HEK293T (cell line): Measurements from ENCODE around the gene NKX3-2.

Experiments
- CTCF ChIA-PET: fragments of 350-600 bp; formaldehyde crosslinking; extraction: SDS; loops from one replicate; lab custom pipeline; 2021; ENCODE audit warnings: antibody characterized with exemption, inconsistent platforms; lab: Yijun Ruan, JAX
- POLR2A ChIA-PET: fragments of 350-600 bp; formaldehyde crosslinking; extraction: SDS; loops from one replicate; lab custom pipeline; 2020; ENCODE audit warnings: antibody characterized with exemption, inconsistent platforms; lab: Yijun Ruan, JAX
- DNase-seq: peaks from one replicate; pipeline ENCODE4 v3.0.0; 2012; ENCODE audit warnings: mixed read lengths; ENCODE audit errors: extremely low spot score
- ARNT ChIP-seq: fragments of 450-650 bp; IDR thresholded peaks from 2 replicates; pipeline ENCODE4 v1.6.1; 2017; ENCODE audit warnings: mild to moderate bottlenecking
- BHLHE40 ChIP-seq: fragments of 450-650 bp; IDR thresholded peaks from 2 replicates; pipeline ENCODE4 v1.6.1; 2016; ENCODE audit warnings: mild to moderate bottlenecking, moderate library complexity, borderline replicate concordance
- CTBP1 ChIP-seq: fragments of 450-650 bp; IDR thresholded peaks from 2 replicates; pipeline ENCODE4 v1.6.1; 2016; ENCODE audit warnings: borderline replicate concordance
- ELF4 ChIP-seq: fragments of 450-650 bp; IDR thresholded peaks from 2 replicates; pipeline ENCODE4 v1.6.1; 2017; ENCODE audit warnings: antibody characterized with exemption
- FOXA1 ChIP-seq: fragments of 450-650 bp; IDR thresholded peaks from 2 replicates; pipeline ENCODE4 v1.6.1; 2016; ENCODE audit warnings: mild to moderate bottlenecking
- FOXK2 ChIP-seq: fragments of 450-650 bp; IDR thresholded peaks from 2 replicates; pipeline ENCODE4 v1.6.1; 2016; ENCODE audit warnings: mild to moderate bottlenecking
- FOXM1 ChIP-seq: fragments of 450-650 bp; IDR thresholded peaks from 2 replicates; pipeline ENCODE4 v1.6.1; 2017; ENCODE audit warnings: mild to moderate bottlenecking, borderline replicate concordance
- HDGF ChIP-seq: fragments of 450-650 bp; IDR thresholded peaks from 2 replicates; pipeline ENCODE4 v1.6.1; 2017; ENCODE audit warnings: antibody characterized with exemption, borderline replicate concordance
- L3MBTL2 ChIP-seq: fragments of 450-650 bp; conservative IDR thresholded peaks from 2 replicates; pipeline ENCODE4 v1.6.1; 2016; ENCODE audit warnings: mild to moderate bottlenecking
- LEF1 ChIP-seq: fragments of 450-650 bp; IDR thresholded peaks from 2 replicates; pipeline ENCODE4 v1.6.1; 2017; ENCODE audit warnings: mild to moderate bottlenecking, borderline replicate concordance
- NFRKB ChIP-seq: fragments of 450-650 bp; IDR thresholded peaks from 2 replicates; pipeline ENCODE4 v1.6.1; 2016; ENCODE audit warnings: mild to moderate bottlenecking, moderate library complexity
- SP1 ChIP-seq: fragments of 450-650 bp; IDR thresholded peaks from 2 replicates; pipeline ENCODE4 v1.6.1; 2017
- SUZ12 ChIP-seq: fragments of 450-650 bp; IDR thresholded peaks from 2 replicates; pipeline ENCODE4 v1.6.1; 2016; ENCODE audit warnings: mild to moderate bottlenecking
- TARDBP ChIP-seq: fragments of 450-650 bp; IDR thresholded peaks from 2 replicates; pipeline ENCODE4 v1.6.1; 2016
- ZNF384 ChIP-seq: fragments of 450-650 bp; IDR thresholded peaks from 2 replicates; pipeline ENCODE4 v1.6.1; 2016
- TF ChIP-seq, protein P1 (sequence below): fragments of 450-650 bp; IDR thresholded peaks from 2 replicates; pipeline ENCODE4 v1.6.1; 2016

NKX3-2 gene

DNA sequence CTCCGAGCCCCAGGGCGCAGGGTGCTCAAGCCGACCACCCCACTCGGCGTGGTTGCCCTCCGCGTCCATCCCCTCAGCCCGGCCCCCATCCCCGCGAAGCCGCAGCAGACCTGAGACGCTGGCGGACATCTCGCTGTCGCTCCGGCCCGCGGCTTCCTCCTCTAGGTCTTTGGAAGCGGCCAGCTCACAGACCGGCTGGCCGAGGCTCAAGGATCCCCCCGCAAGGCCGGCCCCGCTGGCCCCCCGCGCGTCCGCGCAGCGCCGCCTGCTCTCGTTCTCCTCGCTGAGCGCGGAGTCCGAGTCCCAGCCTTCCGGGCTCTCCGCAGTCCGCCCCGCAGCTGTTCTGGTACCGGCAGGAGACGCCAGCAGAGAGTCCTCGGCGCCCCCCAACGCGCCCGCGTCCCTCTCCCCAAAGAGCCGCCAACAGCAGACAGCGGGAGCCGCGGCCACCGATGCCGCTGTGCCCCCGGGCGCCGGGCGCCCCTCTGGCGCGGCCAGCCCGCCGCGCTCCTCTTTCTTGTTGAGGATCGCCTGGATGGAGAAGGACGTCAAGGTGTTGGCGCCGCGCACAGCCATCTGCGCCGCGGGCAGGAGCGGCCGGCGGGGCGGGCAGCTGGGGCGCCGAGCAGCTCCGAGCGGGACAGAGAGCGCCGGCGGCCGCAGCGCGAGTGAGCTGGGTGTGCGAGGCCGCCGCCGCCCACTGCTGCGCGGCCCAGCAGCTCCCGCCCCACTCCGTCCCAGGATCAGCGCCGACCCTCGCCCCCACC, at the start of gene NKX3-2:
Gene NKX3-2, minus strand, starts transcription at position 670 of the 767 bp plus-strand sequence. Its CDS starts 94 bp downstream, at position 576.
- CTCF ChIA-PET: interaction anchor here (0.6 kb wide), 1 partner anchor 132 kb away, joined by 3 read pairs; no protein-coding TSS in a partner anchor
- no peak for TF ChIP-seq NFRKB
- TF ChIP-seq L3MBTL2: no peak
- no peak for TF ChIP-seq BHLHE40
- TF ChIP-seq SUZ12: no peak
- no peak for TF ChIP-seq CTBP1
- TF ChIP-seq ELF4: no peak
- no peak for TF ChIP-seq FOXA1
- no peak for TF ChIP-seq TARDBP
- TF ChIP-seq ARNT: no peak
- TF ChIP-seq, protein P1, sequence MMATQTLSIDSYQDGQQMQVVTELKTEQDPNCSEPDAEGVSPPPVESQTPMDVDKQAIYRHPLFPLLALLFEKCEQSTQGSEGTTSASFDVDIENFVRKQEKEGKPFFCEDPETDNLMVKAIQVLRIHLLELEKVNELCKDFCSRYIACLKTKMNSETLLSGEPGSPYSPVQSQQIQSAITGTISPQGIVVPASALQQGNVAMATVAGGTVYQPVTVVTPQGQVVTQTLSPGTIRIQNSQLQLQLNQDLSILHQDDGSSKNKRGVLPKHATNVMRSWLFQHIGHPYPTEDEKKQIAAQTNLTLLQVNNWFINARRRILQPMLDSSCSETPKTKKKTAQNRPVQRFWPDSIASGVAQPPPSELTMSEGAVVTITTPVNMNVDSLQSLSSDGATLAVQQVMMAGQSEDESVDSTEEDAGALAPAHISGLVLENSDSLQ: no peak
- POLR2A ChIA-PET: interaction anchor here (1.1 to 1.5 kb wide), 3 partner anchors 9 to 60 kb away, joined by 3 to 8 read pairs (median 4); partner anchors contain the start of gene RAB28
- DNase-seq: peak; percentile 61

DNA sequence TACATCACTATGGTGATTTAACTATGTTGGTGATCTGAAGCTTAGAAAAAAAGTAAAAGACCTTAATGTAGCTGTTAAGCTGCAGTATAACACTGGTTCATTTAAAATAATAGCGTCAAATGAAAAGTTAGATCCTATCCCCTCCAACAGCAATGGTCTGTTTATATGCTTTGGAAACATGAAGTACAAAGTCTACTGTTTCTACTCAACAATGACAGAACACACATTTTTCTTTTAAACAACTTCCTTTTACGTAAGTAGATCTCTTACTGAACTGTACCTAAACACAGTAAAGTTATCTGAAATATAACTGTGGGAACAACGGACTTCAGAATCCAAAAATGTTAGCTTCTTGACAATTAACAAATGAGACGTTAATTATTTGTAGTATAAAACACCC, 47.9 kb upstream of the NKX3-2 start:
- ChIA-PET POLR2A (no interaction called here), CTCF (no interaction called here)
- DNase-seq: no peak
- TF ChIP-seq SUZ12: no peak
- TF ChIP-seq, protein P1: no peak
- TF ChIP-seq SP1: no peak
- TF ChIP-seq ARNT: no peak
- no peak for TF ChIP-seq L3MBTL2
- TF ChIP-seq BHLHE40: no peak
- no peak for TF ChIP-seq FOXK2
- no peak for TF ChIP-seq LEF1
- TF ChIP-seq CTBP1: no peak
- TF ChIP-seq TARDBP: no peak
- no peak for TF ChIP-seq ELF4
- no peak for TF ChIP-seq ZNF384
- no peak for TF ChIP-seq FOXM1

DNA sequence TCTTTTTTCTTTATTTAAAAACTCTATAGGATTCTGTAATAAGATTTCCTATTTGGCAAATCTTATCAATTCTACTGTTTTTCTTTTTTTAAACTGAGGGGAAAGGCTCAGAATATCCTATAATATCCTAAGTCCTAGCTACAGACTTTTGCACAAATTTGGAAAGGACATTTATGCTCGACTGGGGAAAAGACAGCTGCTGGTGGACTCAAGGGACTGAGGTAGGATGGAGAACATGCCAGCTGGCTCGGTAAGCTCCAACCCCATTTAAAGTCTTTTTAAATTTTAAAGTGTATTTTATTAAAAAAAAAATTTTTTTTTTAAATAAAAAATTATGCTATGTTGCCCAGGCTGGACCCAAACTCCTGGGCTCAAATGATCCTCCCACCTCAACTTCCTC, 46.5 kb upstream of the NKX3-2 start:
- DNase-seq: no peak

DNA sequence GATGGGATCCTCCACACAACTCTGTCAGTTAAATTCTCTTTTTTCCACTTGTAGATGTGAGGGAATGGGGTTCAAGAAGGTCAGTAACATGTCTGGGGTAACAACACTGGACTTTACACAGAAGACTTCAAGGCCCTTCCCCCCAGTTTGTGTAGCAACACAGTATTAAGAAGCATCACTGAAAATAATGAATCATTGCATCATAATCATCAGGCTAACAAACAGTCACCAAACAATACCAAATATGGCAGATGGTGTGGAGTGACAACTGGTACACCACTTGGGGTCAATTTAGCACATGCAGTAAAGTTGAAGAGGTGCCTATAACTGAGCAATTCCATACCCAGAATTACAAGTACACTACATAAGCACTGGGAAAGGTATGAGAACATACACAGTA, 44.6 kb upstream of the NKX3-2 start:
- TF ChIP-seq LEF1 (no peak), NFRKB (no peak), ARNT (no peak), CTBP1 (no peak), FOXM1 (no peak), SUZ12 (no peak), TARDBP (no peak), ELF4 (no peak), ZNF384 (no peak)
- TF ChIP-seq, protein P1: no peak
- CTCF ChIA-PET: no interaction called here
- DNase-seq: no peak
- POLR2A ChIA-PET: no interaction called here

More for the DNA sequence above, 46.5 kb upstream of the NKX3-2 start:
- ChIA-PET CTCF (no interaction called here), POLR2A (no interaction called here)
- TF ChIP-seq HDGF (no peak), ARNT (no peak), BHLHE40 (no peak), SP1 (no peak), FOXM1 (no peak), TARDBP (no peak), L3MBTL2 (no peak), ZNF384 (no peak), NFRKB (no peak), LEF1 (no peak)

DNA sequence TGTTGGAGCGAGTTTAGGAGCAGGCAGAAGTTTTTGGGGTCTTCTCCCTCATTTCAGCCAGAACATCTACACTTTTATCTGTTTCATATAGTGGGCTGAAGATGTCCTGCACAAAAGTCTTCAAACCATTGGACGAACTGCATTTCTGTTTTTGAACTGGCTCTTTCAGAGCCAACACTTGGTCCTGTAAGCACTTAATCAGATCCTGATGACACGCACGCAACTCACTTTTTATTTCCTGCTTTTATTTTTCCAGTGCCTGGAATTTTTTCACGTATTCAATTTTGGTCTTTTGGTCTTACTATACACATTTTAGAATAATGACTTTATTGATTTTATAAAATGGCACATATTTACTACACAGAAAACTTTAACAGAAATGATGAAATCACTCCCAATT, 40.2 kb upstream of the NKX3-2 start:
- no peak for TF ChIP-seq TARDBP
- CTCF ChIA-PET: no interaction called here
- POLR2A ChIA-PET: no interaction called here
- DNase-seq: no peak

DNA sequence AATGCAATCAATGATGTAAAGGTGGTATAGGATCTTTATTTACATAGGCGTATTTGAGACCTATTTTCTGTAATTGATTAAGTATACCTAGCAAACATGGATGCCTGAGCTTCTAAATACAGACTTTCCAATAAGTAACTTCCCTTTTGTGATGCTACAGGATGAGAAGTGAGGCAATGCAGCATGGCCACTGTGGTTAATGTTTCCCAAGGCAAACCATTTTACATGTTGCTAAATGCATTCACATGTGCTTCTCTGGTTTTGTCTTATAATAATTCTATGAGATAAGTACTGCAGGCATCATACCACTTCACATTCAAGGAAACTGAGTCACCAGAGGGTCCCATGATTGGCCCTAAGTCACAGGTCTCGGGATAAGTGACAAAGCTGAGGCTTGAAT, 35.7 kb upstream of the NKX3-2 start:
- no peak for TF ChIP-seq ZNF384
- TF ChIP-seq, protein P1: no peak
- TF ChIP-seq NFRKB: no peak
- TF ChIP-seq CTBP1: no peak
- no peak for TF ChIP-seq FOXK2
- TF ChIP-seq LEF1: no peak
- TF ChIP-seq FOXA1: no peak
- no peak for TF ChIP-seq TARDBP
- no peak for TF ChIP-seq BHLHE40
- TF ChIP-seq SP1: no peak
- no peak for TF ChIP-seq FOXM1
- no peak for TF ChIP-seq SUZ12
- no peak for DNase-seq
- POLR2A ChIA-PET: no interaction called here
- CTCF ChIA-PET: no interaction called here
